Esophagus (tissue), 2 donors: ENCODE results near the gene FSD2. TPM values are rescaled to one million over a fixed set of nuclear protein-coding genes. Genes with fewer than 3 reads are reported as not detected.
"Not testable (repeated sequence)": the region's sequence is repeated elsewhere in the genome, so short reads cannot be mapped to it uniquely, and the experiment has no call there.

Source experiments
- H3K27ac ChIP-seq, 2 donors: one replicate each; pipeline ENCODE4 v1.5.1; 2013; ENCODE audit warnings: low read depth in 2 of 2, mild to moderate bottlenecking in 2 of 2, inconsistent platforms in 1 of 2, low read length in 1 of 2, moderate library complexity in 1 of 2
- H3K27me3 ChIP-seq, 2 donors: one replicate each; pipeline ENCODE4 v1.6.1; 2013; ENCODE audit warnings: low read length in 2 of 2, control low read depth in 1 of 2, mild to moderate bottlenecking in 1 of 2; ENCODE audit not compliant: insufficient read depth in 2 of 2, control insufficient read depth in 1 of 2
- H3K36me3 ChIP-seq, 2 donors: one replicate each; pipeline ENCODE4 v1.6.1; 2013; ENCODE audit warnings: low read length in 1 of 2; ENCODE audit not compliant: control insufficient read depth in 2 of 2, insufficient read depth in 2 of 2
- H3K4me1 ChIP-seq, 2 donors: one replicate each; pipeline ENCODE4 v1.6.1; 2013; ENCODE audit warnings: low read length in 1 of 2; ENCODE audit not compliant: control insufficient read depth in 2 of 2, insufficient read depth in 2 of 2
- H3K4me3 ChIP-seq, 2 donors: one replicate each; pipeline ENCODE4 v1.5.1; 2013; ENCODE audit warnings: low read length in 2 of 2, mild to moderate bottlenecking in 2 of 2, low read depth in 1 of 2, moderate library complexity in 1 of 2
- H3K9me3 ChIP-seq, 2 donors: one replicate each; pipeline ENCODE4 v1.6.1; 2013; ENCODE audit warnings: mild to moderate bottlenecking in 2 of 2, low read depth in 1 of 2, low read length in 1 of 2, moderate library complexity in 1 of 2; ENCODE audit not compliant: control insufficient read depth in 2 of 2, insufficient read depth in 1 of 2
- WGBS, 2 donors: extraction: QIAGEN DNeasy Blood & Tissue Kit; methylation state at CpG; one replicate each; pipeline ENCODE4 v1.1.7; 2013; 5-methylcytosine and 5-hydroxymethylcytosine counted together
- polyA plus RNA-seq, 2 donors: library from polyadenylated mRNA; stranded (reverse); fragments of 200-250 nt; gene quantifications; one replicate each; pipeline ENCODE4 v1.2.3, GENCODE V29; 2013
- donor health status: healthy with polysubstance abuse.
- donor health status: Bipolar disorder and iron deficiency.

Gene FSD2
- polyA plus RNA-seq, 2 donors: 0.01 to 0.12 TPM

GRCh38 chr15:82778755-82779154, 27.1 kb downstream of the FSD2 start:
- Histone ChIP-seq H3K9me3 (no peaks in the 10 kb centered on the region), H3K27me3 (no peaks in the 10 kb centered on the region), H3K4me1 (no peaks in the 10 kb centered on the region), H3K27ac (no peak overlapping the region), H3K36me3 (no peaks in the 10 kb centered on the region), H3K4me3 (no peak overlapping the region)
- WGBS, 2 donors: 79 to 86% methylated on average over 3 of the region's 3 CpGs

GRCh38 chr15:82774496-82774895, 31.4 kb downstream of the FSD2 start:
- H3K4me1 ChIP-seq: peaks cover 2 to 4% of the 10 kb centered on the region in 2 donors
- 85 to 87% methylated on average over 7 of the region's 7 CpGs for WGBS, 2 donors
- H3K4me3 ChIP-seq: no peak overlapping the region
- H3K36me3 ChIP-seq: no peaks in the 10 kb centered on the region
- H3K27ac ChIP-seq: no peak overlapping the region
- no peaks in the 10 kb centered on the region for H3K9me3 ChIP-seq
- H3K27me3 ChIP-seq: no peaks in the 10 kb centered on the region

GRCh38 chr15:82771789-82772607, 33.9 kb downstream of the FSD2 start:
- no peak overlapping the region for H3K4me3 ChIP-seq
- H3K9me3 ChIP-seq: no peaks in the 10 kb centered on the region
- H3K36me3 ChIP-seq: no peaks in the 10 kb centered on the region
- H3K27ac ChIP-seq: no peak overlapping the region
- 65 to 79% methylated on average over 12 of the region's 12 CpGs for WGBS, 2 donors
- H3K27me3 ChIP-seq: no peaks in the 10 kb centered on the region
- peaks cover 2 to 4% of the 10 kb centered on the region in 2 donors for H3K4me1 ChIP-seq

GRCh38 chr15:82768414-82769054, 37.3 kb downstream of the FSD2 start:
- Histone ChIP-seq H3K9me3 (no peaks in the 10 kb centered on the region), H3K4me3 (no peak overlapping the region), H3K4me1 (peaks cover 2 to 4% of the 10 kb centered on the region in 2 donors), H3K27ac (no peak overlapping the region), H3K27me3 (no peaks in the 10 kb centered on the region), H3K36me3 (peaks cover 0 to 2% of the 10 kb centered on the region in 2 donors)
- WGBS, 2 donors: 60 to 67% methylated on average over 4 of the region's 4 CpGs

- Histone ChIP-seq H3K9me3 (no peaks in the 10 kb centered on the region), H3K27me3 (no peaks in the 10 kb centered on the region), H3K4me3 (no peak overlapping the region), H3K36me3 (peaks cover 0 to 2% of the 10 kb centered on the region in 2 donors), H3K27ac (no peak overlapping the region), H3K4me1 (peaks cover 2 to 4% of the 10 kb centered on the region in 2 donors)
- 70 to 80% methylated on average over 2 of the region's 2 CpGs for WGBS, 2 donors
Measured at GRCh38 chr15:82767163-82767829, 38.6 kb downstream of the FSD2 start.

GRCh38 chr15:82766201-82766600, 39.7 kb downstream of the FSD2 start:
- 89% methylated on average over 7 of the region's 7 CpGs for WGBS, 2 donors
- H3K27me3 ChIP-seq, H3K9me3 ChIP-seq, H3K36me3 ChIP-seq, H3K4me1 ChIP-seq, H3K27ac ChIP-seq, H3K4me3 ChIP-seq: not testable (repeated sequence)

- no peaks in the 10 kb centered on the region for H3K27me3 ChIP-seq
- WGBS, 2 donors: 81 to 83% methylated on average over 9 of the region's 9 CpGs
- peaks cover 0 to 6% of the 10 kb centered on the region in 2 donors for H3K36me3 ChIP-seq
- H3K4me1 ChIP-seq: no peaks in the 10 kb centered on the region
- no peaks in the 10 kb centered on the region for H3K9me3 ChIP-seq
- no peak overlapping the region for H3K27ac ChIP-seq
- no peak overlapping the region for H3K4me3 ChIP-seq
Measured at GRCh38 chr15:82764740-82765139, 41.1 kb downstream of the FSD2 start.

GRCh38 chr15:82764117-82764490, 41.8 kb downstream of the FSD2 start:
- Histone ChIP-seq H3K27me3 (no peaks in the 10 kb centered on the region), H3K4me3 (no peak overlapping the region), H3K36me3 (peaks cover 0 to 6% of the 10 kb centered on the region in 2 donors), H3K9me3 (no peaks in the 10 kb centered on the region), H3K4me1 (no peaks in the 10 kb centered on the region), H3K27ac (no peak overlapping the region)
- 85 to 88% methylated on average over 4 of the region's 4 CpGs for WGBS, 2 donors

- WGBS, 2 donors: 89 to 92% methylated on average over 7 of the region's 7 CpGs
- H3K9me3 ChIP-seq: no peaks in the 10 kb centered on the region
- H3K4me1 ChIP-seq: no peaks in the 10 kb centered on the region
- no peak overlapping the region for H3K4me3 ChIP-seq
- no peaks in the 10 kb centered on the region for H3K27me3 ChIP-seq
- no peak overlapping the region for H3K27ac ChIP-seq
- peaks cover 4 to 6% of the 10 kb centered on the region in 2 donors for H3K36me3 ChIP-seq
Measured at GRCh38 chr15:82763361-82764116, 42.3 kb downstream of the FSD2 start.
